ENCODE results near the gene NEMF. TPM values are rescaled to one million over a fixed set of nuclear protein-coding genes. Genes with fewer than 3 reads are reported as not detected.
A peak's percentile ranks its signal among the peaks of the same experiment; 100 is the strongest.
"Not testable (repeated sequence)": the region's sequence is repeated elsewhere in the genome, so short reads cannot be mapped to it uniquely, and the experiment has no call there.

The NEMF gene
- total RNA-seq, 1 donor from 2014 or later, result 46.4 TPM

- H3K9me3 ChIP-seq (ENCODE audit: control insufficient read depth in 3 of 3, low read length in 3 of 3), result no peaks in the 10 kb centered on the region
- H3K4me1 ChIP-seq (ENCODE audit: control insufficient read depth in 3 of 3, insufficient read depth in 3 of 3, low read length in 3 of 3), result no peaks in the 10 kb centered on the region
- no peaks in the 10 kb centered on the region for H3K27me3 ChIP-seq (ENCODE audit: control insufficient read depth in 3 of 3, insufficient read depth in 3 of 3, low read length in 3 of 3)
- H3K27ac ChIP-seq (ENCODE audit: low read depth, low read length), result no peak overlapping the region
- peaks cover 30 to 76% (median 74%) of the 10 kb centered on the region in 3 donors for H3K36me3 ChIP-seq (ENCODE audit: control insufficient read depth in 3 of 3, insufficient read depth in 3 of 3, low read length in 3 of 3)
- no peak overlapping the region for H3K4me3 ChIP-seq (ENCODE audit: low read length in 3 of 3)
- no peak overlapping the region for H3K9ac ChIP-seq (ENCODE audit: low read depth in 1 of 3, low read length in 3 of 3)
Measured at GRCh38 chr14:49778421-49778820, 74.2 kb downstream of the NEMF start.

- H3K9me3 ChIP-seq (ENCODE audit: control insufficient read depth in 3 of 3, low read length in 3 of 3), result no peaks in the 10 kb centered on the region
Measured at GRCh38 chr14:49774106-49774505, 78.5 kb downstream of the NEMF start.

GRCh38 chr14:49771691-49772090 is 80.9 kb downstream of the NEMF start:
- not testable (repeated sequence) for H3K27ac ChIP-seq (ENCODE audit: low read depth, low read length); H3K27me3 ChIP-seq (ENCODE audit: control insufficient read depth in 3 of 3, insufficient read depth in 3 of 3, low read length in 3 of 3); H3K4me3 ChIP-seq (ENCODE audit: low read length in 3 of 3); H3K9ac ChIP-seq (ENCODE audit: low read depth in 1 of 3, low read length in 3 of 3); H3K9me3 ChIP-seq (ENCODE audit: control insufficient read depth in 3 of 3, low read length in 3 of 3)
- H3K36me3 ChIP-seq (ENCODE audit: control insufficient read depth in 3 of 3, insufficient read depth in 3 of 3, low read length in 3 of 3), result peaks cover 3 to 26% (median 17%) of the 10 kb centered on the region in 3 donors
- H3K4me1 ChIP-seq (ENCODE audit: control insufficient read depth in 3 of 3, insufficient read depth in 3 of 3, low read length in 3 of 3), result peaks cover 20 to 32% (median 24%) of the 10 kb centered on the region in 3 donors

More at GRCh38 chr14:49774106-49774505, 78.5 kb downstream of the NEMF start:
- H3K27me3 ChIP-seq (ENCODE audit: control insufficient read depth in 3 of 3, insufficient read depth in 3 of 3, low read length in 3 of 3), result no peaks in the 10 kb centered on the region
- H3K4me3 ChIP-seq (ENCODE audit: low read length in 3 of 3), result no peak overlapping the region
- H3K27ac ChIP-seq (ENCODE audit: low read depth, low read length), result no peak overlapping the region
- H3K36me3 ChIP-seq (ENCODE audit: control insufficient read depth in 3 of 3, insufficient read depth in 3 of 3, low read length in 3 of 3), result peaks cover 3 to 40% (median 37%) of the 10 kb centered on the region in 3 donors
- H3K9ac ChIP-seq (ENCODE audit: low read depth in 1 of 3, low read length in 3 of 3), result no peak overlapping the region
- peaks cover 15 to 21% (median 17%) of the 10 kb centered on the region in 3 donors for H3K4me1 ChIP-seq (ENCODE audit: control insufficient read depth in 3 of 3, insufficient read depth in 3 of 3, low read length in 3 of 3)

- H3K9ac ChIP-seq (ENCODE audit: low read depth in 1 of 3, low read length in 3 of 3), result peak overlapping the region in 2 of 3 donors; percentile 36 to 65
- peak overlapping the region in 2 of 3 donors; percentile 4 to 42 for H3K4me3 ChIP-seq (ENCODE audit: low read length in 3 of 3)
- peaks cover 0 to 20% (median 11%) of the 10 kb centered on the region in 3 donors for H3K36me3 ChIP-seq (ENCODE audit: control insufficient read depth in 3 of 3, insufficient read depth in 3 of 3, low read length in 3 of 3)
- H3K27ac ChIP-seq (ENCODE audit: low read depth, low read length), result peak overlapping the region; percentile 97
- peaks cover 20 to 32% (median 24%) of the 10 kb centered on the region in 3 donors for H3K4me1 ChIP-seq (ENCODE audit: control insufficient read depth in 3 of 3, insufficient read depth in 3 of 3, low read length in 3 of 3)
- H3K9me3 ChIP-seq (ENCODE audit: control insufficient read depth in 3 of 3, low read length in 3 of 3), result no peaks in the 10 kb centered on the region
- no peaks in the 10 kb centered on the region for H3K27me3 ChIP-seq (ENCODE audit: control insufficient read depth in 3 of 3, insufficient read depth in 3 of 3, low read length in 3 of 3)
Measured at GRCh38 chr14:49770212-49770817, 82.3 kb downstream of the NEMF start.

- peak overlapping the region; percentile 93 to 100 (median 97) for H3K4me3 ChIP-seq (ENCODE audit: low read length in 3 of 3)
- H3K36me3 ChIP-seq (ENCODE audit: control insufficient read depth in 3 of 3, insufficient read depth in 3 of 3, low read length in 3 of 3), result peaks cover 0 to 13% (median 5%) of the 10 kb centered on the region in 3 donors
- peak overlapping the region; percentile 97 for H3K27ac ChIP-seq (ENCODE audit: low read depth, low read length)
- H3K4me1 ChIP-seq (ENCODE audit: control insufficient read depth in 3 of 3, insufficient read depth in 3 of 3, low read length in 3 of 3), result peaks cover 20 to 32% (median 24%) of the 10 kb centered on the region in 3 donors
- no peaks in the 10 kb centered on the region for H3K27me3 ChIP-seq (ENCODE audit: control insufficient read depth in 3 of 3, insufficient read depth in 3 of 3, low read length in 3 of 3)
- H3K9ac ChIP-seq (ENCODE audit: low read depth in 1 of 3, low read length in 3 of 3), result peak overlapping the region; percentile 100
- no peaks in the 10 kb centered on the region for H3K9me3 ChIP-seq (ENCODE audit: control insufficient read depth in 3 of 3, low read length in 3 of 3)
Measured at GRCh38 chr14:49769581-49770211, 82.9 kb downstream of the NEMF start.

GRCh38 chr14:49769171-49769570 is 83.4 kb downstream of the NEMF start:
- H3K4me3 ChIP-seq (ENCODE audit: low read length in 3 of 3), result peak overlapping the region; percentile 93 to 100 (median 97)
- peaks cover 0 to 8% (median 0%) of the 10 kb centered on the region in 3 donors for H3K36me3 ChIP-seq (ENCODE audit: control insufficient read depth in 3 of 3, insufficient read depth in 3 of 3, low read length in 3 of 3)
- no peaks in the 10 kb centered on the region for H3K27me3 ChIP-seq (ENCODE audit: control insufficient read depth in 3 of 3, insufficient read depth in 3 of 3, low read length in 3 of 3)
- no peaks in the 10 kb centered on the region for H3K9me3 ChIP-seq (ENCODE audit: control insufficient read depth in 3 of 3, low read length in 3 of 3)
- peak overlapping the region; percentile 97 for H3K27ac ChIP-seq (ENCODE audit: low read depth, low read length)
- H3K9ac ChIP-seq (ENCODE audit: low read depth in 1 of 3, low read length in 3 of 3), result peak overlapping the region; percentile 100
- H3K4me1 ChIP-seq (ENCODE audit: control insufficient read depth in 3 of 3, insufficient read depth in 3 of 3, low read length in 3 of 3), result peaks cover 20 to 32% (median 24%) of the 10 kb centered on the region in 3 donors

GRCh38 chr14:49768301-49769121 is 84.1 kb downstream of the NEMF start:
- peak overlapping the region; percentile 100 for H3K9ac ChIP-seq (ENCODE audit: low read depth in 1 of 3, low read length in 3 of 3)
- H3K27me3 ChIP-seq (ENCODE audit: control insufficient read depth in 3 of 3, insufficient read depth in 3 of 3, low read length in 3 of 3), result no peaks in the 10 kb centered on the region
- no peaks in the 10 kb centered on the region for H3K9me3 ChIP-seq (ENCODE audit: control insufficient read depth in 3 of 3, low read length in 3 of 3)
- peaks cover 20 to 32% (median 24%) of the 10 kb centered on the region in 3 donors for H3K4me1 ChIP-seq (ENCODE audit: control insufficient read depth in 3 of 3, insufficient read depth in 3 of 3, low read length in 3 of 3)
- peak overlapping the region; percentile 93 to 100 (median 97) for H3K4me3 ChIP-seq (ENCODE audit: low read length in 3 of 3)
- peak overlapping the region; percentile 97 for H3K27ac ChIP-seq (ENCODE audit: low read depth, low read length)
- H3K36me3 ChIP-seq (ENCODE audit: control insufficient read depth in 3 of 3, insufficient read depth in 3 of 3, low read length in 3 of 3), result peaks cover 0 to 6% (median 0%) of the 10 kb centered on the region in 3 donors

- peak within 1 kb of the TSS; percentile 100 for H3K9ac ChIP-seq (ENCODE audit: low read depth in 1 of 3, low read length in 3 of 3)
- peaks cover 20 to 32% (median 24%) of the 10 kb centered on the region in 3 donors for H3K4me1 ChIP-seq (ENCODE audit: control insufficient read depth in 3 of 3, insufficient read depth in 3 of 3, low read length in 3 of 3)
- peak within 1 kb of the TSS; percentile 93 to 100 (median 97) for H3K4me3 ChIP-seq (ENCODE audit: low read length in 3 of 3)
- H3K27ac ChIP-seq (ENCODE audit: low read depth, low read length), result peak within 1 kb of the TSS; percentile 97
- H3K9me3 ChIP-seq (ENCODE audit: control insufficient read depth in 3 of 3, low read length in 3 of 3), result no peaks in the 10 kb centered on the region
- peaks cover 0 to 6% (median 0%) of the 10 kb centered on the region in 3 donors for H3K36me3 ChIP-seq (ENCODE audit: control insufficient read depth in 3 of 3, insufficient read depth in 3 of 3, low read length in 3 of 3)
- H3K27me3 ChIP-seq (ENCODE audit: control insufficient read depth in 3 of 3, insufficient read depth in 3 of 3, low read length in 3 of 3), result no peaks in the 10 kb centered on the region
Measured at GRCh38 chr14:49767571-49768300, 84.9 kb downstream of the NEMF start, which contains the start of gene KLHDC2. TSS of gene KLHDC2 (plus strand) at chr14:49768153. CDS start at chr14:49768469, 316 bp downstream.

- H3K4me1 ChIP-seq (ENCODE audit: control insufficient read depth in 3 of 3, insufficient read depth in 3 of 3, low read length in 3 of 3), result peaks cover 20 to 32% (median 24%) of the 10 kb centered on the region in 3 donors
- H3K9me3 ChIP-seq (ENCODE audit: control insufficient read depth in 3 of 3, low read length in 3 of 3), result no peaks in the 10 kb centered on the region
- H3K27ac ChIP-seq (ENCODE audit: low read depth, low read length), result peak overlapping the region; percentile 97
Measured at GRCh38 chr14:49767270-49767570, 85.4 kb downstream of the NEMF start.

More at GRCh38 chr14:49767270-49767570, 85.4 kb downstream of the NEMF start:
- Histone ChIP-seq H3K27me3 (ENCODE audit: control insufficient read depth in 3 of 3, insufficient read depth in 3 of 3, low read length in 3 of 3) (no peaks in the 10 kb centered on the region), H3K4me3 (ENCODE audit: low read length in 3 of 3) (peak overlapping the region; percentile 82 to 100 (median 86)), H3K9ac (ENCODE audit: low read depth in 1 of 3, low read length in 3 of 3) (peak overlapping the region; percentile 89 to 100 (median 98)), H3K36me3 (ENCODE audit: control insufficient read depth in 3 of 3, insufficient read depth in 3 of 3, low read length in 3 of 3) (peaks cover 0 to 2% (median 0%) of the 10 kb centered on the region in 3 donors)
